ENCODE measurements around the gene FAM131C.

FAM131C gene

GRCh38 chr1:16085522-16085921 lies 12.1 kb upstream of the FAM131C start:
- TF ChIP-seq, protein P1, sequence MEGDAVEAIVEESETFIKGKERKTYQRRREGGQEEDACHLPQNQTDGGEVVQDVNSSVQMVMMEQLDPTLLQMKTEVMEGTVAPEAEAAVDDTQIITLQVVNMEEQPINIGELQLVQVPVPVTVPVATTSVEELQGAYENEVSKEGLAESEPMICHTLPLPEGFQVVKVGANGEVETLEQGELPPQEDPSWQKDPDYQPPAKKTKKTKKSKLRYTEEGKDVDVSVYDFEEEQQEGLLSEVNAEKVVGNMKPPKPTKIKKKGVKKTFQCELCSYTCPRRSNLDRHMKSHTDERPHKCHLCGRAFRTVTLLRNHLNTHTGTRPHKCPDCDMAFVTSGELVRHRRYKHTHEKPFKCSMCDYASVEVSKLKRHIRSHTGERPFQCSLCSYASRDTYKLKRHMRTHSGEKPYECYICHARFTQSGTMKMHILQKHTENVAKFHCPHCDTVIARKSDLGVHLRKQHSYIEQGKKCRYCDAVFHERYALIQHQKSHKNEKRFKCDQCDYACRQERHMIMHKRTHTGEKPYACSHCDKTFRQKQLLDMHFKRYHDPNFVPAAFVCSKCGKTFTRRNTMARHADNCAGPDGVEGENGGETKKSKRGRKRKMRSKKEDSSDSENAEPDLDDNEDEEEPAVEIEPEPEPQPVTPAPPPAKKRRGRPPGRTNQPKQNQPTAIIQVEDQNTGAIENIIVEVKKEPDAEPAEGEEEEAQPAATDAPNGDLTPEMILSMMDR (conservative IDR thresholded peaks at IDR 0.05; ENCODE audit: low read depth, low read length) = no peak
- H3K4me3 ChIP-seq (ENCODE audit: low read depth, low read length) = no peak overlapping the region
- no peak for DNase-seq (ENCODE audit: low read depth)

DNA sequence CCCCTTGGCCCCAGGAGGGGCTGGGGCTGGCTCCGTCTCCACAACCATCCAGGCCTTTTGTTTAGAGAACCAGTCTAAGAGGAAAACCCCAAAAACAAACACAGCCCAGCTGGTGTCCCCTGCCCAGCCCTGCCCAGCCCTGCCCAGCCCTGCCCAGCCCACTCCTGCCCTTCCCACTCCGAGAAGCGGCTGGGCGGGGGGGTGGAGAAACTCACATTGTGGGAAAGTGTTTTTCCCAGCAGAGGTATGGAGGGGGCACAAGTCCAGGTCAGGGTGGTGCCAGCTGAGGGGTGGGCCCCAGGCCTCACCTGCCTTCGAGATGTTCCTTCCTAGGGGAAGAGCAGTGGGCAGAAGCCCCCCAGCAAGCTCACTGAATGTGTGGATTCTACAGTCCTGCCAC lies 10.0 kb upstream of the FAM131C start:
- H3K4me3 ChIP-seq (ENCODE audit: low read depth, low read length) = no peak overlapping the region
- TF ChIP-seq, protein P1 (conservative IDR thresholded peaks at IDR 0.05; ENCODE audit: low read depth, low read length) = no peak
- DNase-seq (ENCODE audit: low read depth) = no peak

DNA sequence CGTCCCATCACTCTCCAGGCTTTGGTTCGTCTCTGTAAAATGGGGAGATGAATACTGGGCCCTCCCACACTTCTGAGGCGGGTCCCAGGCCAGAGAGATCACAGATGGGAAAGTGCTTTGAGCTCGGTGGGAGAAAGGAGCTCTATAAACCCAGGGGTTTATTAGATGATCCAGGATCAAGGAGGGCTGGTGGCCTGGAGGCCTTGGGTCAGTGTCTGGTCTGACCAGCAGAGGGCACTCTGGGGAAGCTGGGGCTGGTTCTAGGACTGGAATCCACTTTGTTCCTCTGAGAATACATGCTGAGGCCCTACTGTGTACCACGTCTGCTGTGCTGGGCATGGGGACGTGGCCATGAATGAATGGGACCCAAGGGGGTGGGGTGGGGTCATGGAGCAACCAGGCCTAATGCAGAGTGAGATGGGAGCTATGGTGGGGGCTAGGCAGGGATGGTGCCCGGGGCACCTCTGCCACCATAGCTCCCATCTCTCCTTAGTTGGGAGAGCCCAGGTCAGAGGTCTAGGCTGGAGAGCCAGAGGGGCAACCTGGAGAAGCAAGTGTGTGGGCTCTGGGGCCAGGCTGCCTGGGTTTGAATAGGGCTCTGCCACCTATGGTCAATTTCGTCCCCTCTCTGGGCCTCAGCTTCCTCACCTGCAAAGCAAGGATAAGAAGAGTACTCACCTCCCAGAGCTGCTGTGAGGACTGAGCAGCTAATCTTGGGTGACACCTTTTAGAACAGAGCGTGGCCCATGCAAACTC lies 9.0 kb upstream of the FAM131C start:
- peak; percentile 68 for DNase-seq (ENCODE audit: low read depth)
- TF ChIP-seq, protein P1 (conservative IDR thresholded peaks at IDR 0.05; ENCODE audit: low read depth, low read length) = peak; percentile 96
- no peak overlapping the region for H3K4me3 ChIP-seq (ENCODE audit: low read depth, low read length)

- DNase-seq (ENCODE audit: low read depth) = no peak
- TF ChIP-seq, protein P1 (conservative IDR thresholded peaks at IDR 0.05; ENCODE audit: low read depth, low read length) = no peak
- H3K4me3 ChIP-seq (ENCODE audit: low read depth, low read length) = no peak overlapping the region
Measured at GRCh38 chr1:16081636-16082035, 8.2 kb upstream of the FAM131C start.

DNA sequence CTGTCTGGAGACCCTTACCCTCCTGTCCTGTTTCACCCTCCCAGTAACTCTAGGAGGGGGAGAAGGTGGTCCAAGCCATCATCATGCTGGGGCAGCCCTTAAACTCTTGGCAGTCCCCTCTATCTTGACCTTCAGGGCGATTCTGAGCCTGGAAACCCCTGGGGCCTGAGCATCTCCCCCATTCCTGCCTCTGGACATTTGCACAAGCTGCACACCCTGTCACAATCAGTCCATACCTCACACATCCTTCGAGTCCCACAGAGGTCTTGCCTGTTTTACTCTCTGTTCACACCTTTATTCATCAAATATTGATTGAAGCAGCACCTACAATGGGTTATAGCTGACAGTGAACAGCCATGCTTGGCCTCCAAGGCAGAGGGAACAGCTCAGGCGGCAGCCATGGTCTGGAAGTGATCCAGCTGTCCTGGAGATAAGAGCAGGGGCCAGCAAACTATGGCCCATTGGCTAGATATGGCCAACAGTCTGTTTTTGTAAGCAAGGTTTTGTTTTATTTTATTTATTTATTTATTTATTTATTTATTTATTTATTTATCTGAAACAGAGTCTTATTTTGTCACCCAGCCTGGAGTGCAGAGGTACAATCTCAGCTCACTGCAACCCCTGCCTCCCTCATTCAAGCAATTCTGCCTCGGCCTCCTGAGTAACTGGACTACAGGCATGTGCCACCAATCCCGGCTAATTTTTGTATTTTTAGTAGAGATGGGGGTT lies 7.1 kb upstream of the FAM131C start:
- TF ChIP-seq, protein P1 (conservative IDR thresholded peaks at IDR 0.05; ENCODE audit: low read depth, low read length) = no peak
- H3K4me3 ChIP-seq (ENCODE audit: low read depth, low read length) = no peak overlapping the region
- DNase-seq (ENCODE audit: low read depth) = no peak

DNA sequence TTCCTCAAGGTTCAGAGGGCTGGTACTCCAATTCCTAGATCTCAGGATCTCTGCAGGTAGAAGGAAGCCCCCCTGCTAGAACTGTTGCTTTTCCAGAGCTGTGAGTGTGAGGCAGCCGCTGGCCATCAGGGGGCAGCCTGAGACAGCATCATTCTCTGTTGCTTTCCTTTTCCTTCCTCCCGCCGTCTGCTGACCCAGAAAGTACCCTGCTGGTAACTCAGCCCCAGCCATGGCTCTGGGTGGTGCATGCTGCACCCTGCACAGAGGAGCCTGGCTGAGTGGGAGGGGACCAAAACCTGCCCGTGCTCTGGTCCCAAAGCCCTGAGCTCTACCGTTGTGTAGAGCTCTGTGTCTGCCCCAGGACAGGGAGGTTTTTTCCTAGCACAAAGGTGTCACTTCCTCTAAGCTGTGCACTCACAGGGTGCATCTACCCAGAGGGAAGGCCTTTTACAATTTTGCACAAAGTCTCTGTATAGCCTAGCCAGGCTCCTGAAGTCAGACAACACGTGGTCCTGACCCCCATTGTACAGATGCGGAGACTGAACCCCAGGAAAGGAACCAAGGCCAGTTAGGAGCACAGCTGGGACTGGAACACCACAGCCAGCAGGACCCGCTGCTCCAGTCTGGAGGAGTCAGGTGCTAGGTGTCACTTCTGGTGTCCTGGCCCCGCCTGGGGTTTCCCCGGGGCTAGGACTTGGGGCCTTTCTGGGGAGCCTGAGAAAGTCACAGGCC lies 5.6 kb upstream of the FAM131C start:
- TF ChIP-seq, protein P1 (conservative IDR thresholded peaks at IDR 0.05; ENCODE audit: low read depth, low read length) = peak; percentile 92
- no peak overlapping the region for H3K4me3 ChIP-seq (ENCODE audit: low read depth, low read length)
- peak; percentile 82 for DNase-seq (ENCODE audit: low read depth)

Measured in choroid plexus epithelial cell (primary cell).